Measurements from ENCODE around the gene FBXO28.

The FBXO28 gene

GRCh38 chr1:224096773-224097172 is 17.1 kb upstream of the FBXO28 start:
- no peaks in the 10 kb centered on the region for H3K79me2 ChIP-seq (ENCODE audit: insufficient read depth, low read length)
- no peaks in the 10 kb centered on the region for H3F3A ChIP-seq (ENCODE audit: low read depth)
- no peak overlapping the region for H3K9ac ChIP-seq (ENCODE audit: low read depth, low read length, poor library complexity, severe bottlenecking)
- TF ChIP-seq CTCF (conservative IDR thresholded peaks at IDR 0.05; ENCODE audit: low read length): no peak
- TF ChIP-seq EZH2phosphoT487 (IDR thresholded peaks at IDR 0.05; ENCODE audit: borderline replicate concordance): no peak
- no peaks in the 10 kb centered on the region for H3K27me3 ChIP-seq (ENCODE audit: insufficient read depth, low read length, poor library complexity, severe bottlenecking)
- H2AFZ ChIP-seq (ENCODE audit: low read length): no peak overlapping the region
- no peak overlapping the region for H3K4me2 ChIP-seq (ENCODE audit: low read depth, low read length, poor library complexity, severe bottlenecking)
- no peak overlapping the region for H3K4me3 ChIP-seq (ENCODE audit: low read length, poor library complexity, severe bottlenecking)
- H3K9me2 ChIP-seq (replicated peaks; ENCODE audit: low read depth, low read length): no peaks in the 10 kb centered on the region
- H4K20me1 ChIP-seq (ENCODE audit: insufficient read depth, low read length, poor library complexity, severe bottlenecking): no peaks in the 10 kb centered on the region
- H3K9me3 ChIP-seq (ENCODE audit: insufficient read depth, low read depth, low read length): no peaks in the 10 kb centered on the region
- no peaks in the 10 kb centered on the region for H3K36me3 ChIP-seq (ENCODE audit: insufficient read depth, low read length)
- H3K4me1 ChIP-seq (ENCODE audit: insufficient read depth, low read length, poor library complexity, severe bottlenecking): no peaks in the 10 kb centered on the region

- TF ChIP-seq CTCF (conservative IDR thresholded peaks at IDR 0.05; ENCODE audit: low read length): no peak
- no peak for TF ChIP-seq EZH2phosphoT487 (IDR thresholded peaks at IDR 0.05; ENCODE audit: borderline replicate concordance)
- Histone ChIP-seq H3K79me2 (ENCODE audit: insufficient read depth, low read length) (no peaks in the 10 kb centered on the region), H4K20me1 (ENCODE audit: insufficient read depth, low read length, poor library complexity, severe bottlenecking) (no peaks in the 10 kb centered on the region), H3K4me2 (ENCODE audit: low read depth, low read length, poor library complexity, severe bottlenecking) (no peak overlapping the region), H3K4me3 (ENCODE audit: low read length, poor library complexity, severe bottlenecking) (no peak overlapping the region), H3K36me3 (ENCODE audit: insufficient read depth, low read length) (no peaks in the 10 kb centered on the region), H3K9me2 (replicated peaks; ENCODE audit: low read depth, low read length) (no peaks in the 10 kb centered on the region), H2AFZ (ENCODE audit: low read length) (no peak overlapping the region), H3K9me3 (ENCODE audit: insufficient read depth, low read depth, low read length) (no peaks in the 10 kb centered on the region), H3K9ac (ENCODE audit: low read depth, low read length, poor library complexity, severe bottlenecking) (no peak overlapping the region), H3K27me3 (ENCODE audit: insufficient read depth, low read length, poor library complexity, severe bottlenecking) (no peaks in the 10 kb centered on the region), H3F3A (ENCODE audit: low read depth) (no peaks in the 10 kb centered on the region), H3K4me1 (ENCODE audit: insufficient read depth, low read length, poor library complexity, severe bottlenecking) (no peaks in the 10 kb centered on the region)
Measured at GRCh38 chr1:224098007-224098406, 15.9 kb upstream of the FBXO28 start.

GRCh38 chr1:224106568-224107281 is 7.2 kb upstream of the FBXO28 start:
- Histone ChIP-seq H4K20me1 (ENCODE audit: insufficient read depth, low read length, poor library complexity, severe bottlenecking) (no peaks in the 10 kb centered on the region), H3K4me2 (ENCODE audit: low read depth, low read length, poor library complexity, severe bottlenecking) (peak overlapping the region; percentile 61), H3K79me2 (ENCODE audit: insufficient read depth, low read length) (no peaks in the 10 kb centered on the region), H3K36me3 (ENCODE audit: insufficient read depth, low read length) (no peaks in the 10 kb centered on the region), H3F3A (ENCODE audit: low read depth) (no peaks in the 10 kb centered on the region), H3K9ac (ENCODE audit: low read depth, low read length, poor library complexity, severe bottlenecking) (no peak overlapping the region), H3K4me1 (ENCODE audit: insufficient read depth, low read length, poor library complexity, severe bottlenecking) (no peaks in the 10 kb centered on the region), H2AFZ (ENCODE audit: low read length) (peak overlapping the region; percentile 96), H3K9me3 (ENCODE audit: insufficient read depth, low read depth, low read length) (no peaks in the 10 kb centered on the region), H3K4me3 (ENCODE audit: low read length, poor library complexity, severe bottlenecking) (peak overlapping the region; percentile 38), H3K27me3 (ENCODE audit: insufficient read depth, low read length, poor library complexity, severe bottlenecking) (peaks cover 38% of the 10 kb centered on the region), H3K9me2 (replicated peaks; ENCODE audit: low read depth, low read length) (no peaks in the 10 kb centered on the region)
- TF ChIP-seq CTCF (conservative IDR thresholded peaks at IDR 0.05; ENCODE audit: low read length) (peak; percentile 68), EZH2phosphoT487 (IDR thresholded peaks at IDR 0.05; ENCODE audit: borderline replicate concordance) (no peak)
